Keratinocyte (primary cell): ENCODE measurements around the gene JMJD1C. TPM values are rescaled to one million over a fixed set of nuclear protein-coding genes. Genes with fewer than 3 reads are reported as not detected.
A peak's percentile ranks its signal among the peaks of the same experiment; 100 is the strongest.

ENCODE experiments used
- DNase-seq: peaks from one replicate; pipeline ENCODE4 v3.0.0-alpha.2; 2011; ENCODE audit warnings: low read depth, missing footprints, low spot score
- FAIRE-seq: peaks from 2 replicates; lab custom pipeline; 2011; peaks lifted over from hg19 to GRCh38; lab: Jason Lieb, UNC
- H2AFZ ChIP-seq: 2 replicates; pipeline ENCODE4 v1.6.0; 2012; ENCODE audit warnings: low read length, control low read depth, inconsistent platforms; ENCODE audit not compliant: control insufficient read depth
- H3K27ac ChIP-seq: 2 replicates; pipeline ENCODE4 v1.5.1; 2011; ENCODE audit warnings: low read length; ENCODE audit not compliant: control insufficient read depth, insufficient read depth
- H3K27me3 ChIP-seq: 3 replicates; pipeline ENCODE4 v1.6.0; 2011; ENCODE audit warnings: low read length; ENCODE audit not compliant: control insufficient read depth, insufficient read depth; ENCODE audit errors: extremely low read depth
- H3K36me3 ChIP-seq, 2 experiments: 2 replicates in 1 of 2; 3 replicates in 1 of 2; pipeline ENCODE4 v1.5.1; 2011; ENCODE audit warnings: low read length in 2 of 2, mild to moderate bottlenecking in 1 of 2; ENCODE audit not compliant: control insufficient read depth in 2 of 2, insufficient read depth in 2 of 2; ENCODE audit errors: extremely low read depth in 1 of 2
- H3K4me1 ChIP-seq: 3 replicates; pipeline ENCODE4 v1.5.1; 2011; ENCODE audit warnings: low read length; ENCODE audit not compliant: control insufficient read depth, insufficient read depth; ENCODE audit errors: extremely low read depth
- H3K4me2 ChIP-seq: 3 replicates; pipeline ENCODE4 v1.6.0; 2011; ENCODE audit warnings: low read depth, low read length; ENCODE audit not compliant: control insufficient read depth, insufficient read depth; ENCODE audit errors: extremely low read depth
- H3K4me3 ChIP-seq, 3 experiments: fragments of 200-600 bp in 1 of 3; sonication (generic) in 1 of 3; 2 replicates in 2 of 3; 3 replicates in 1 of 3; pipeline ENCODE4 v1.5.1; 2011 to 2016; ENCODE audit warnings: low read length in 3 of 3, mild to moderate bottlenecking in 3 of 3, control low read depth in 2 of 3, inconsistent platforms in 1 of 3, low read depth in 1 of 3, mixed read lengths in 1 of 3, mixed run types in 1 of 3, moderate library complexity in 1 of 3; ENCODE audit not compliant: control insufficient read depth in 2 of 3, insufficient read depth in 2 of 3; ENCODE audit errors: extremely low read depth in 1 of 3
- H3K79me2 ChIP-seq: 2 replicates; pipeline ENCODE4 v1.6.0; 2012; ENCODE audit warnings: low read length; ENCODE audit not compliant: control insufficient read depth, insufficient read depth
- H3K9ac ChIP-seq: 3 replicates; pipeline ENCODE4 v1.6.0; 2011; ENCODE audit warnings: low read length; ENCODE audit not compliant: control insufficient read depth, insufficient read depth; ENCODE audit errors: extremely low read depth
- H3K9me1 ChIP-seq: 3 replicates; pipeline ENCODE4 v1.6.0; 2011; ENCODE audit warnings: low read length; ENCODE audit not compliant: control insufficient read depth, insufficient read depth; ENCODE audit errors: extremely low read depth
- H3K9me3 ChIP-seq: 2 replicates; pipeline ENCODE4 v1.5.1; 2012; ENCODE audit warnings: low read depth, low read length; ENCODE audit not compliant: control insufficient read depth
- H4K20me1 ChIP-seq: 3 replicates; pipeline ENCODE4 v1.6.0; 2011; ENCODE audit warnings: low read length; ENCODE audit not compliant: control insufficient read depth, insufficient read depth; ENCODE audit errors: extremely low read depth
- EZH2 ChIP-seq: IDR thresholded peaks from one replicate; pipeline ENCODE4 v1.6.1; 2012; ENCODE audit warnings: inconsistent platforms, mild to moderate bottlenecking, low read length, moderate library complexity
- dilution Hi-C: fragments of 300-500 bp; cut with MboI; formaldehyde crosslinking; loops from one replicate; pipeline ENCODE4 v1.7.0; 2020; ENCODE audit warnings: low sequenced_read_pairs; ENCODE audit not compliant: extremely low pct_ligation_motif_present
- polyA plus RNA-seq, 5 experiments: library from polyadenylated mRNA; depleted of rRNA in 3 of 5; stranded (reverse) in 3 of 5; stranded (forward) in 1 of 5; unstranded in 1 of 5; fragments of >200 nt; gene quantifications; 1 replicate in 1 of 5; 2 replicates in 3 of 5; 3 replicates in 1 of 5; pipeline versions ENCODE4 v1.2.1 to v1.2.3, GENCODE V29; 2011 to 2012; ENCODE audit warnings: missing spikeins in 2 of 5, low read depth in 1 of 5, low replicate concordance in 1 of 5
- TF ChIP-seq, protein P1 (sequence below), 3 experiments: IDR thresholded peaks in 1 of 3; conservative IDR thresholded peaks in 1 of 3; optimal IDR thresholded peaks in 1 of 3; 2 replicates in 2 of 3; 3 replicates in 1 of 3; pipeline versions ENCODE3 to v1.5.1; 2011; ENCODE audit warnings: low read length in 3 of 3, mild to moderate bottlenecking in 3 of 3, moderate library complexity in 2 of 3, control low read depth in 1 of 3, inconsistent platforms in 1 of 3; ENCODE audit not compliant: insufficient read depth in 2 of 3; ENCODE audit errors: extremely low read depth in 1 of 3

Gene JMJD1C
- polyA plus RNA-seq, 1 donor (not counting 4 experiments of a cell fraction or from before 2014, with no cell fraction given), result 38.2 TPM

DNA sequence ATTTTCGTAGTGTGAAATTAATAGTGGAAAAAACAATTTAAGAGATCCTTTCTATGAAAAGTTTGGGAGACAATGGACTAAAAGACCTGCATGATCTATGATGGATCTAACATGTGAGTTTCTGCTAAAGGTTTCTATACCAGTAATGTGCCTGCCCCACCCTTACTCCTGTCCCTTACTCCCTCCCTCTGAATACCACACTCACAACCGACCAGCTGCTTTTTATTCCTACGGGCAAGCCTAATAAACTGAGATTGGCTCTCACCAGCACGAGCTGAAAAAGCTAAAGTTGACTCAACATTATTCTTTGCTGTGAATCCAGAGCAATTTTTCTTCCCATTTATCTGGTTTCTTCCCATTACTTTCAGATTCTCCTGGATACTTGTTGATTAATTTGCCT is 37.6 kb upstream of the JMJD1C start:
- dilution Hi-C loops, result no loop called here

DNA sequence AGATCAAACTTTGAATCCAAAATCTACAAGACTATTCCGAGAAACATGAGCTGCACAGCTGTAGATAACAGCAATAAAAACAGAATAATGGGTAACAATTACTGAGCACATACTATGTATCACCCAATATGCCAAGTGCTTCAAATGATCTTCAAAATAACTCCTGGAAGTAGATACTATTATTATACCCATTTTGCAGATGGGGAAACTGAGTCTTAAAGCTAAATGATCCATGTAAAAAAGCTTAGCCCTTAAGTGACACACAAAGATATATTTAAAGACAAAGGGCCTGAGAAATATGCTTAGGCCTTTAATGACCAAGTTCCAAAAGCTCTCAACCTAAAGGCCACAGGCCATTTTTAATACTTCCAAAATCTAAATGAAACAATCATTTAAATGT is 37.1 kb upstream of the JMJD1C start:
- no peak overlapping the region for H3K9ac ChIP-seq
- H3K4me3 ChIP-seq, result no peak overlapping the region
- no peak overlapping the region for H3K27ac ChIP-seq
- H3K9me1 ChIP-seq, result no peaks in the 10 kb centered on the region
- no peaks in the 10 kb centered on the region for H3K27me3 ChIP-seq
- no peak overlapping the region for H2AFZ ChIP-seq
- DNase-seq (no peak), FAIRE-seq (no peak)
- dilution Hi-C loops, result no loop called here
- peaks cover 17% of the 10 kb centered on the region for H3K4me1 ChIP-seq
- peaks cover 82% of the 10 kb centered on the region for H3K79me2 ChIP-seq
- peaks cover 7% of the 10 kb centered on the region for H4K20me1 ChIP-seq
- H3K36me3 ChIP-seq, result peaks cover 0 to 5% of the 10 kb centered on the region in 2 experiments
- TF ChIP-seq, protein P1, sequence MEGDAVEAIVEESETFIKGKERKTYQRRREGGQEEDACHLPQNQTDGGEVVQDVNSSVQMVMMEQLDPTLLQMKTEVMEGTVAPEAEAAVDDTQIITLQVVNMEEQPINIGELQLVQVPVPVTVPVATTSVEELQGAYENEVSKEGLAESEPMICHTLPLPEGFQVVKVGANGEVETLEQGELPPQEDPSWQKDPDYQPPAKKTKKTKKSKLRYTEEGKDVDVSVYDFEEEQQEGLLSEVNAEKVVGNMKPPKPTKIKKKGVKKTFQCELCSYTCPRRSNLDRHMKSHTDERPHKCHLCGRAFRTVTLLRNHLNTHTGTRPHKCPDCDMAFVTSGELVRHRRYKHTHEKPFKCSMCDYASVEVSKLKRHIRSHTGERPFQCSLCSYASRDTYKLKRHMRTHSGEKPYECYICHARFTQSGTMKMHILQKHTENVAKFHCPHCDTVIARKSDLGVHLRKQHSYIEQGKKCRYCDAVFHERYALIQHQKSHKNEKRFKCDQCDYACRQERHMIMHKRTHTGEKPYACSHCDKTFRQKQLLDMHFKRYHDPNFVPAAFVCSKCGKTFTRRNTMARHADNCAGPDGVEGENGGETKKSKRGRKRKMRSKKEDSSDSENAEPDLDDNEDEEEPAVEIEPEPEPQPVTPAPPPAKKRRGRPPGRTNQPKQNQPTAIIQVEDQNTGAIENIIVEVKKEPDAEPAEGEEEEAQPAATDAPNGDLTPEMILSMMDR (optimal IDR thresholded peaks at IDR 0.05 in 1 of 3, IDR thresholded peaks at IDR 0.05 in 1 of 3, conservative IDR thresholded peaks at IDR 0.05 in 1 of 3; ENCODE audit: extremely low read depth in 1 of 3, insufficient read depth in 2 of 3, low read length in 3 of 3), result no peak
- TF ChIP-seq EZH2, result no peak
- no peak overlapping the region for H3K4me2 ChIP-seq
- no peaks in the 10 kb centered on the region for H3K9me3 ChIP-seq

More for the DNA sequence above, 37.6 kb upstream of the JMJD1C start:
- Histone ChIP-seq H3K9ac (no peak overlapping the region), H3K4me2 (peak overlapping the region; percentile 57), H3K9me1 (no peaks in the 10 kb centered on the region), H3K27ac (peak overlapping the region; percentile 57), H3K79me2 (peaks cover 82% of the 10 kb centered on the region), H3K4me3 (peak overlapping the region in 1 of 3 experiments; percentile 30), H2AFZ (no peak overlapping the region), H3K27me3 (no peaks in the 10 kb centered on the region), H3K9me3 (no peaks in the 10 kb centered on the region), H4K20me1 (peaks cover 7% of the 10 kb centered on the region), H3K4me1 (peaks cover 17% of the 10 kb centered on the region), H3K36me3 (peaks cover 0 to 5% of the 10 kb centered on the region in 2 experiments)
- FAIRE-seq (peak; percentile 55), DNase-seq (no peak)
- TF ChIP-seq, protein P1 (optimal IDR thresholded peaks at IDR 0.05 in 1 of 3, IDR thresholded peaks at IDR 0.05 in 1 of 3, conservative IDR thresholded peaks at IDR 0.05 in 1 of 3; ENCODE audit: extremely low read depth in 1 of 3, insufficient read depth in 2 of 3, low read length in 3 of 3), result no peak
- no peak for TF ChIP-seq EZH2
